ENCODE results near the gene TM9SF1. TPM values are rescaled to one million over a fixed set of nuclear protein-coding genes. Genes with fewer than 3 reads are reported as not detected.
A peak's percentile ranks its signal among the peaks of the same experiment; 100 is the strongest.

TM9SF1 gene
- total and polyA plus RNA-seq, 9 of the 15 experiments (the other 6 are each of a cell fraction or from before 2014, with no cell fraction given) = 5.3 to 20.3 (median 11.8) TPM

GRCh38 chr14:24144451-24144850 lies 50.8 kb downstream of the TM9SF1 start:
- Histone ChIP-seq H4K20me1 (replicated peaks; ENCODE audit: control insufficient read depth, insufficient read depth, low read length) (no peaks in the 10 kb centered on the region), H3K4me3 (no peak overlapping the region), H3K27me3 (ENCODE audit: control insufficient read depth in 2 of 2, insufficient read depth in 2 of 2, low read length in 2 of 2) (no peaks in the 10 kb centered on the region), H3K9me1 (ENCODE audit: control insufficient read depth, insufficient read depth, low read length) (peaks cover 5% of the 10 kb centered on the region), H3K4me1 (replicated peaks in 1 of 2; ENCODE audit: control insufficient read depth in 2 of 2, insufficient read depth in 2 of 2, low read length in 2 of 2) (peaks cover 33 to 51% of the 10 kb centered on the region in 2 experiments; a peak in 4 of 5 replicates), H3K27ac (ENCODE audit: extremely low read depth, low read depth, low read length) (no peak overlapping the region), H3K9ac (ENCODE audit: insufficient read depth in 1 of 2, low read depth in 2 of 2, low read length in 2 of 2) (no peak overlapping the region), H2AFZ (ENCODE audit: low read depth, low read length) (no peak overlapping the region), H3K9me3 (replicated peaks; ENCODE audit: control insufficient read depth, insufficient read depth, low read depth, low read length) (no peaks in the 10 kb centered on the region), H3K79me2 (ENCODE audit: control insufficient read depth, insufficient read depth, low read length) (peaks cover 54% of the 10 kb centered on the region), H3K4me2 (ENCODE audit: insufficient read depth, low read length) (no peak overlapping the region), H3K36me3 (ENCODE audit: control insufficient read depth, insufficient read depth, low read length) (peaks cover 36% of the 10 kb centered on the region; the same call in 2 of the 3 replicates)
- BruUV-seq (replicated peaks) = no TSS peak
- WGBS (ENCODE audit: insufficient coverage, low coverage, missing lambda C conversion rate) = 47% methylated on average over 1 of the region's 1 CpG
- no peak for DNase-seq (ENCODE audit: extremely low read depth in 1 of 4, low spot score in 3 of 4)
- ChIA-PET POLR2A (no interaction called here), CTCF (ENCODE audit: low intra/inter-chr PET ratio) (no interaction called here)
- ATAC-seq = no peak
- no peak for FAIRE-seq
- in situ Hi-C loops (cut with MboI) = no loop called here
- intact Hi-C loops (cut with micrococcal nuclease) = loop anchor here (10.0 kb wide), 1 partner anchor 50 kb away; the partner anchor contains the start of gene PCK2
- no peak for TF ChIP-seq ZNF444 (CRISPR knock-in tag; IDR thresholded peaks at IDR 0.05)
- TF ChIP-seq DIDO1 (tag; IDR thresholded peaks at IDR 0.05; ENCODE audit: low read depth) = no peak
- TF ChIP-seq ESRRB (CRISPR knock-in tag; IDR thresholded peaks at IDR 0.05; ENCODE audit: borderline replicate concordance) = no peak
- no peak for TF ChIP-seq SP2 (IDR thresholded peaks at IDR 0.05; ENCODE audit: extremely low read depth, low read depth, low read length, poor library complexity, severe bottlenecking)
- no peak for TF ChIP-seq ZNF24 (IDR thresholded peaks at IDR 0.05)
- peak; percentile 72 to 77 for TF ChIP-seq KDM1A (IDR thresholded peaks at IDR 0.05)
- TF ChIP-seq SMARCA5 (IDR thresholded peaks at IDR 0.05) = peak; percentile 71; the same call in 1 of the 2 replicates
- TF ChIP-seq CHD4 (IDR thresholded peaks at IDR 0.05; ENCODE audit: insufficient read depth, insufficient replicate concordance, low read depth, low read length, poor library complexity, severe bottlenecking) = peak; percentile 71
- no peak for TF ChIP-seq ATF3 (IDR thresholded peaks at IDR 0.05)
- TF ChIP-seq ATF3 (CRISPR knock-in tag; conservative IDR thresholded peaks at IDR 0.05) = no peak
- TF ChIP-seq BCOR (IDR thresholded peaks at IDR 0.05) = peak; percentile 90
- no peak for TF ChIP-seq TRIM28 (IDR thresholded peaks at IDR 0.05)
- TF ChIP-seq CCNT2 (IDR thresholded peaks at IDR 0.05; ENCODE audit: borderline replicate concordance, extremely low read depth, insufficient read length, low read depth, low read length) = no peak
- TF ChIP-seq, protein P1, sequence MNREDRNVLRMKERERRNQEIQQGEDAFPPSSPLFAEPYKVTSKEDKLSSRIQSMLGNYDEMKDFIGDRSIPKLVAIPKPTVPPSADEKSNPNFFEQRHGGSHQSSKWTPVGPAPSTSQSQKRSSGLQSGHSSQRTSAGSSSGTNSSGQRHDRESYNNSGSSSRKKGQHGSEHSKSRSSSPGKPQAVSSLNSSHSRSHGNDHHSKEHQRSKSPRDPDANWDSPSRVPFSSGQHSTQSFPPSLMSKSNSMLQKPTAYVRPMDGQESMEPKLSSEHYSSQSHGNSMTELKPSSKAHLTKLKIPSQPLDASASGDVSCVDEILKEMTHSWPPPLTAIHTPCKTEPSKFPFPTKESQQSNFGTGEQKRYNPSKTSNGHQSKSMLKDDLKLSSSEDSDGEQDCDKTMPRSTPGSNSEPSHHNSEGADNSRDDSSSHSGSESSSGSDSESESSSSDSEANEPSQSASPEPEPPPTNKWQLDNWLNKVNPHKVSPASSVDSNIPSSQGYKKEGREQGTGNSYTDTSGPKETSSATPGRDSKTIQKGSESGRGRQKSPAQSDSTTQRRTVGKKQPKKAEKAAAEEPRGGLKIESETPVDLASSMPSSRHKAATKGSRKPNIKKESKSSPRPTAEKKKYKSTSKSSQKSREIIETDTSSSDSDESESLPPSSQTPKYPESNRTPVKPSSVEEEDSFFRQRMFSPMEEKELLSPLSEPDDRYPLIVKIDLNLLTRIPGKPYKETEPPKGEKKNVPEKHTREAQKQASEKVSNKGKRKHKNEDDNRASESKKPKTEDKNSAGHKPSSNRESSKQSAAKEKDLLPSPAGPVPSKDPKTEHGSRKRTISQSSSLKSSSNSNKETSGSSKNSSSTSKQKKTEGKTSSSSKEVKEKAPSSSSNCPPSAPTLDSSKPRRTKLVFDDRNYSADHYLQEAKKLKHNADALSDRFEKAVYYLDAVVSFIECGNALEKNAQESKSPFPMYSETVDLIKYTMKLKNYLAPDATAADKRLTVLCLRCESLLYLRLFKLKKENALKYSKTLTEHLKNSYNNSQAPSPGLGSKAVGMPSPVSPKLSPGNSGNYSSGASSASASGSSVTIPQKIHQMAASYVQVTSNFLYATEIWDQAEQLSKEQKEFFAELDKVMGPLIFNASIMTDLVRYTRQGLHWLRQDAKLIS (CRISPR knock-in tag; IDR thresholded peaks at IDR 0.05) = no peak
- TF ChIP-seq SP1 (CRISPR knock-in tag; IDR thresholded peaks at IDR 0.05) = no peak
- no peak for TF ChIP-seq ZNF518B (CRISPR knock-in tag; IDR thresholded peaks at IDR 0.05)
